Spleen (tissue), 7 donors: ENCODE results near the gene TREML2.

Source experiments
- POLR2A ChIP-seq, 3 donors: fragments of 450-650 bp; IDR thresholded peaks; one replicate each; pipeline ENCODE4 v1.5.1; 2017; ENCODE audit warnings: antibody characterized with exemption in 3 of 3, mild to moderate bottlenecking in 1 of 3
- POLR2AphosphoS5 ChIP-seq, 3 donors: sonication (generic); formaldehyde crosslinking; IDR thresholded peaks; one replicate each; pipeline ENCODE4 v1.5.1; 2017; ENCODE audit warnings: antibody characterized with exemption in 3 of 3
- TF ChIP-seq, protein P1 (sequence below), 11 experiments: fragments of 200-600 bp in 7 of 11; fragments of 450-650 bp in 4 of 11; sonication (generic) in 4 of 11; IDR thresholded peaks in 8 of 11; conservative IDR thresholded peaks in 3 of 11; 1 replicate in 7 of 11; 2 replicates in 4 of 11; pipeline versions ENCODE4 v1.4.0 to v1.8.0; 2016 to 2021; ENCODE audit warnings: antibody characterized with exemption in 11 of 11, inconsistent platforms in 4 of 11, mild to moderate bottlenecking in 1 of 11
- donor health status: DM: no; HTN: no; CAD: no; lungs with moderate emphysema.
- donor health status: DM: no; HTN: no; CAD: no.
- donor health status: DM: no; HTN: no; CAD: no.

DNA sequence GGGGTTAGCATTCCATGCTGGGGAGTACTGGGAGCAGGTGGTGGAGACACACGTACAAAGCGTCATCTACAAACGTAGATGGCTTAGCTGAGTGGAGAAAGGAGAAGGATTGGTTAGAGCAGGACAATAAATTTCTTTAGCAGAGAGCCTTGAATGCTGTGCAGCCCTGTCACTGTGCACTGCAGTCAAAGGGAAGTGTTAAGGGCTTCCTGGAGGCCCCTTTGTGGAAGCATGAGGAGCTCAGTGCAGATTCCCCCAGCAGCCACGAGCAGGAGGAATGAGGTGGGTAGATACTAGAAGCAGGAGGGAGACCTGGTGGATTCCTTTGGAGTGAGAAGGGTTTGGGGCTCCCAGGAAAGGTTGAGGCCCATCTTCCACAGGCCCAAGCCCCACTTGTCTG is 21.1 kb upstream of the TREML2 start:
- TF ChIP-seq, protein P1, sequence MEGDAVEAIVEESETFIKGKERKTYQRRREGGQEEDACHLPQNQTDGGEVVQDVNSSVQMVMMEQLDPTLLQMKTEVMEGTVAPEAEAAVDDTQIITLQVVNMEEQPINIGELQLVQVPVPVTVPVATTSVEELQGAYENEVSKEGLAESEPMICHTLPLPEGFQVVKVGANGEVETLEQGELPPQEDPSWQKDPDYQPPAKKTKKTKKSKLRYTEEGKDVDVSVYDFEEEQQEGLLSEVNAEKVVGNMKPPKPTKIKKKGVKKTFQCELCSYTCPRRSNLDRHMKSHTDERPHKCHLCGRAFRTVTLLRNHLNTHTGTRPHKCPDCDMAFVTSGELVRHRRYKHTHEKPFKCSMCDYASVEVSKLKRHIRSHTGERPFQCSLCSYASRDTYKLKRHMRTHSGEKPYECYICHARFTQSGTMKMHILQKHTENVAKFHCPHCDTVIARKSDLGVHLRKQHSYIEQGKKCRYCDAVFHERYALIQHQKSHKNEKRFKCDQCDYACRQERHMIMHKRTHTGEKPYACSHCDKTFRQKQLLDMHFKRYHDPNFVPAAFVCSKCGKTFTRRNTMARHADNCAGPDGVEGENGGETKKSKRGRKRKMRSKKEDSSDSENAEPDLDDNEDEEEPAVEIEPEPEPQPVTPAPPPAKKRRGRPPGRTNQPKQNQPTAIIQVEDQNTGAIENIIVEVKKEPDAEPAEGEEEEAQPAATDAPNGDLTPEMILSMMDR (IDR thresholded peaks at IDR 0.05 in 8 of 11, conservative IDR thresholded peaks at IDR 0.05 in 3 of 11) = no peak
- TF ChIP-seq POLR2A (IDR thresholded peaks at IDR 0.05) = no peak
- TF ChIP-seq POLR2AphosphoS5 (IDR thresholded peaks at IDR 0.05) = no peak
